Measurements from ENCODE around the gene TMEM151B.
A peak's percentile ranks its signal among the peaks of the same experiment; 100 is the strongest.

DNA sequence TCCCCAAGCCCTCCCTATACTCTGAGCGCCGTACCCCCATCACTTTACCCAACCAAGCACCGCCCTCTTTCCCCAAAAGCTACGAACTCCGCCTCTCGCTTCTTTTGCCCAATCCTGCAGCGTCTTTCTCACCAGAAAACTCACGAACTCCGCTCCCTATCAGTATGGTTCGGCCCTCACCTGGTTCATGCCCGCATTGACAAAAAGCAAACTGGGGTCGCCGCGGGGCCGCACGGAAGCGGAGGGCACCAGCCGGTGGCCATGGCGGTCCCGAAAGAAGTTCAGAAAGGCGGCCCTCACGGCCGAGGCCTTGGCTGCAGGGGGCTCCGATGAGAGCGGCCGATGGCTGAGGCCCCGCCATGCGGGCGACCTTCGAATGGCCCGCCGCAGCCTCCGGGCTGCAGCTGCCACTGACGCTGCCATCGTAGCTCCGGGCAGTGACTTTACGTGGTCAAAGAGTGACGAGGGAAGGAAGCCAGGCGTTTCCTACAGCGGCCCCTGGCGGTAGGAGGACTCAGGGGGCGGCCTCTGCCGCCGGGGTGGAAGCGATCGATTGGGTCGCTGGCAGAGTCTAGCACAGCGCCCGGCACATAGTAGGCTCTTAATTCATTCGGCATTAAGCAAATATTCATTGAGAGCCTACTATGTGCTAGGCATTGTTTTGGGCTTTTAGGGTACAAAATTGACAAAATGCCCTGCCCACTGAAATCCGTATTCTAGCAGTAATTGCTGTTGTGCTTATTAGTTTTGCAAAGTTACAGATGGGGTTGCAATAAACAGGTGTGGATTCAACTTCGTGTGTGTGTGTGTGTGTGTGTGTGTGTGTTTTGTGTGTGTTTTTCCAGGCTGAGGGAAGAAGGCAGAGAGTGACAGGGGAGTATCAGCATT is 42.9 kb downstream of the TMEM151B start, which contains the start of gene AARS2:
- TF ChIP-seq NR2C2 (IDR thresholded peaks at IDR 0.05; ENCODE audit: borderline replicate concordance, control insufficient read depth, insufficient read length, low read depth): no peak
- TF ChIP-seq ZSCAN29 (IDR thresholded peaks at IDR 0.05): 0 out of 2 replicates have a peak, but pooled peaks have one; percentile 44
- TF ChIP-seq, protein P1, sequence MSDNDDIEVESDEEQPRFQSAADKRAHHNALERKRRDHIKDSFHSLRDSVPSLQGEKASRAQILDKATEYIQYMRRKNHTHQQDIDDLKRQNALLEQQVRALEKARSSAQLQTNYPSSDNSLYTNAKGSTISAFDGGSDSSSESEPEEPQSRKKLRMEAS (IDR thresholded peaks at IDR 0.05; ENCODE audit: low read depth, low read length): peak; percentile 78
- peak; percentile 82; the same call in 1 of the 2 replicates for TF ChIP-seq ZNF207 (IDR thresholded peaks at IDR 0.05; ENCODE audit: borderline replicate concordance)
- TF ChIP-seq, protein P2, sequence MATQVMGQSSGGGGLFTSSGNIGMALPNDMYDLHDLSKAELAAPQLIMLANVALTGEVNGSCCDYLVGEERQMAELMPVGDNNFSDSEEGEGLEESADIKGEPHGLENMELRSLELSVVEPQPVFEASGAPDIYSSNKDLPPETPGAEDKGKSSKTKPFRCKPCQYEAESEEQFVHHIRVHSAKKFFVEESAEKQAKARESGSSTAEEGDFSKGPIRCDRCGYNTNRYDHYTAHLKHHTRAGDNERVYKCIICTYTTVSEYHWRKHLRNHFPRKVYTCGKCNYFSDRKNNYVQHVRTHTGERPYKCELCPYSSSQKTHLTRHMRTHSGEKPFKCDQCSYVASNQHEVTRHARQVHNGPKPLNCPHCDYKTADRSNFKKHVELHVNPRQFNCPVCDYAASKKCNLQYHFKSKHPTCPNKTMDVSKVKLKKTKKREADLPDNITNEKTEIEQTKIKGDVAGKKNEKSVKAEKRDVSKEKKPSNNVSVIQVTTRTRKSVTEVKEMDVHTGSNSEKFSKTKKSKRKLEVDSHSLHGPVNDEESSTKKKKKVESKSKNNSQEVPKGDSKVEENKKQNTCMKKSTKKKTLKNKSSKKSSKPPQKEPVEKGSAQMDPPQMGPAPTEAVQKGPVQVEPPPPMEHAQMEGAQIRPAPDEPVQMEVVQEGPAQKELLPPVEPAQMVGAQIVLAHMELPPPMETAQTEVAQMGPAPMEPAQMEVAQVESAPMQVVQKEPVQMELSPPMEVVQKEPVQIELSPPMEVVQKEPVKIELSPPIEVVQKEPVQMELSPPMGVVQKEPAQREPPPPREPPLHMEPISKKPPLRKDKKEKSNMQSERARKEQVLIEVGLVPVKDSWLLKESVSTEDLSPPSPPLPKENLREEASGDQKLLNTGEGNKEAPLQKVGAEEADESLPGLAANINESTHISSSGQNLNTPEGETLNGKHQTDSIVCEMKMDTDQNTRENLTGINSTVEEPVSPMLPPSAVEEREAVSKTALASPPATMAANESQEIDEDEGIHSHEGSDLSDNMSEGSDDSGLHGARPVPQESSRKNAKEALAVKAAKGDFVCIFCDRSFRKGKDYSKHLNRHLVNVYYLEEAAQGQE (IDR thresholded peaks at IDR 0.05; ENCODE audit: low read depth, low read length): no peak
- peak; percentile 99 for TF ChIP-seq POLR2A (IDR thresholded peaks at IDR 0.05; ENCODE audit: low read depth, low read length)
- TF ChIP-seq, protein P3, sequence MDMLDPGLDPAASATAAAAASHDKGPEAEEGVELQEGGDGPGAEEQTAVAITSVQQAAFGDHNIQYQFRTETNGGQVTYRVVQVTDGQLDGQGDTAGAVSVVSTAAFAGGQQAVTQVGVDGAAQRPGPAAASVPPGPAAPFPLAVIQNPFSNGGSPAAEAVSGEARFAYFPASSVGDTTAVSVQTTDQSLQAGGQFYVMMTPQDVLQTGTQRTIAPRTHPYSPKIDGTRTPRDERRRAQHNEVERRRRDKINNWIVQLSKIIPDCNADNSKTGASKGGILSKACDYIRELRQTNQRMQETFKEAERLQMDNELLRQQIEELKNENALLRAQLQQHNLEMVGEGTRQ (IDR thresholded peaks at IDR 0.05; ENCODE audit: borderline replicate concordance, low read depth, low read length): no peak
- no peak for TF ChIP-seq RFX5 (IDR thresholded peaks at IDR 0.05; ENCODE audit: low read depth, low read length)
- TF ChIP-seq, protein P4, sequence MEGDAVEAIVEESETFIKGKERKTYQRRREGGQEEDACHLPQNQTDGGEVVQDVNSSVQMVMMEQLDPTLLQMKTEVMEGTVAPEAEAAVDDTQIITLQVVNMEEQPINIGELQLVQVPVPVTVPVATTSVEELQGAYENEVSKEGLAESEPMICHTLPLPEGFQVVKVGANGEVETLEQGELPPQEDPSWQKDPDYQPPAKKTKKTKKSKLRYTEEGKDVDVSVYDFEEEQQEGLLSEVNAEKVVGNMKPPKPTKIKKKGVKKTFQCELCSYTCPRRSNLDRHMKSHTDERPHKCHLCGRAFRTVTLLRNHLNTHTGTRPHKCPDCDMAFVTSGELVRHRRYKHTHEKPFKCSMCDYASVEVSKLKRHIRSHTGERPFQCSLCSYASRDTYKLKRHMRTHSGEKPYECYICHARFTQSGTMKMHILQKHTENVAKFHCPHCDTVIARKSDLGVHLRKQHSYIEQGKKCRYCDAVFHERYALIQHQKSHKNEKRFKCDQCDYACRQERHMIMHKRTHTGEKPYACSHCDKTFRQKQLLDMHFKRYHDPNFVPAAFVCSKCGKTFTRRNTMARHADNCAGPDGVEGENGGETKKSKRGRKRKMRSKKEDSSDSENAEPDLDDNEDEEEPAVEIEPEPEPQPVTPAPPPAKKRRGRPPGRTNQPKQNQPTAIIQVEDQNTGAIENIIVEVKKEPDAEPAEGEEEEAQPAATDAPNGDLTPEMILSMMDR (IDR thresholded peaks at IDR 0.05 in 2 of 3, conservative IDR thresholded peaks at IDR 0.05 in 1 of 3; ENCODE audit: control insufficient read depth in 2 of 3, extremely low read depth in 1 of 3, insufficient read depth in 1 of 3, low read depth in 3 of 3, low read length in 3 of 3): peak; percentile 99; a peak in 5 of 6 replicates
- no peak for TF ChIP-seq JUND (IDR thresholded peaks at IDR 0.05; ENCODE audit: low read depth, low read length)
- TF ChIP-seq MEF2A (IDR thresholded peaks at IDR 0.05; ENCODE audit: insufficient read depth, low read depth, low read length): peak; percentile 65

All from GM12878 (cell line).